Mesenchymal stem cell (in vitro differentiated cells and primary cell): Measurements from ENCODE around the gene SYNE3.
A peak's percentile ranks its signal among the peaks of the same experiment; 100 is the strongest.

Experiments used
- DNase-seq: peaks from one replicate; pipeline ENCODE4 v3.0.0-alpha.2; 2013
- H2AFZ ChIP-seq: one replicate; pipeline ENCODE4 v1.6.1; 2013; ENCODE audit warnings: low read depth, mild to moderate bottlenecking, control low read depth, inconsistent platforms, low read length, moderate library complexity
- H2AK5ac ChIP-seq: 2 replicates; pipeline ENCODE4 v1.6.1; 2013; ENCODE audit warnings: low read length, moderate library complexity, mild to moderate bottlenecking, inconsistent platforms; ENCODE audit not compliant: severe bottlenecking
- H2BK120ac ChIP-seq: one replicate; pipeline ENCODE4 v1.6.1; 2013; ENCODE audit warnings: low read depth, mild to moderate bottlenecking, inconsistent platforms, low read length, moderate library complexity
- H2BK12ac ChIP-seq, 2 experiments: one replicate each; pipeline ENCODE4 v1.6.1; 2013; ENCODE audit warnings: inconsistent platforms in 2 of 2, low read length in 2 of 2, mild to moderate bottlenecking in 2 of 2, moderate library complexity in 2 of 2, control low read depth in 1 of 2
- H2BK15ac ChIP-seq: one replicate; pipeline ENCODE4 v1.6.1; 2013; ENCODE audit warnings: mild to moderate bottlenecking, low read depth, inconsistent platforms; ENCODE audit not compliant: poor library complexity, severe bottlenecking
- H2BK5ac ChIP-seq: 2 replicates; pipeline ENCODE4 v1.6.1; 2013; ENCODE audit warnings: low read depth, mild to moderate bottlenecking, low read length, control low read depth, inconsistent platforms; ENCODE audit not compliant: poor library complexity, severe bottlenecking
- H3K14ac ChIP-seq, 2 experiments: one replicate each; pipeline ENCODE4 v1.6.1; 2013; ENCODE audit warnings: inconsistent platforms in 2 of 2, low read length in 2 of 2, control low read depth in 1 of 2, mild to moderate bottlenecking in 1 of 2, moderate library complexity in 1 of 2
- H3K18ac ChIP-seq, 2 experiments: one replicate each; pipeline ENCODE4 v1.6.1; 2013; ENCODE audit warnings: inconsistent platforms in 2 of 2, low read length in 2 of 2, control low read depth in 1 of 2, low read depth in 1 of 2, mild to moderate bottlenecking in 1 of 2
- H3K23ac ChIP-seq, 2 experiments: one replicate each; pipeline ENCODE4 v1.6.1; 2013; ENCODE audit warnings: inconsistent platforms in 2 of 2, low read length in 2 of 2, mild to moderate bottlenecking in 2 of 2, moderate library complexity in 2 of 2, control low read depth in 1 of 2
- H3K27ac ChIP-seq: 2 replicates; pipeline ENCODE4 v1.5.1; 2013; ENCODE audit warnings: mild to moderate bottlenecking, moderate library complexity, low read length, control low read depth, inconsistent platforms; ENCODE audit not compliant: poor library complexity, severe bottlenecking
- H3K27me3 ChIP-seq, 2 experiments: 2 replicates each; pipeline versions ENCODE4 v1.6.1 to v1.7.0; 2013; ENCODE audit warnings: low read length in 2 of 2, mild to moderate bottlenecking in 2 of 2, moderate library complexity in 2 of 2, control low read depth in 1 of 2, inconsistent platforms in 1 of 2; ENCODE audit not compliant: control insufficient read depth in 1 of 2, insufficient read depth in 1 of 2
- H3K36me3 ChIP-seq, 2 experiments: 2 replicates each; pipeline versions ENCODE4 v1.6.1 to v1.7.0; 2013; ENCODE audit warnings: low read length in 2 of 2, control low read depth in 1 of 2, inconsistent platforms in 1 of 2, low read depth in 1 of 2, mild to moderate bottlenecking in 1 of 2; ENCODE audit not compliant: insufficient read depth in 2 of 2, control insufficient read depth in 1 of 2
- H3K4ac ChIP-seq, 2 experiments: one replicate each; pipeline ENCODE4 v1.6.1; 2013; ENCODE audit warnings: inconsistent platforms in 2 of 2, low read length in 2 of 2, mild to moderate bottlenecking in 2 of 2, moderate library complexity in 2 of 2, control low read depth in 1 of 2, low read depth in 1 of 2
- H3K4me1 ChIP-seq: 2 replicates; pipeline ENCODE4 v1.6.1; 2013; ENCODE audit warnings: low read depth, low read length, control low read depth; ENCODE audit not compliant: control insufficient read depth, insufficient read depth
- H3K4me2 ChIP-seq: 2 replicates; pipeline ENCODE4 v1.6.1; 2013; ENCODE audit warnings: low read length, mild to moderate bottlenecking, inconsistent platforms; ENCODE audit not compliant: poor library complexity, severe bottlenecking
- H3K4me3 ChIP-seq, 2 experiments: 2 replicates each; pipeline versions ENCODE4 v1.5.1 to v1.7.0; 2013; ENCODE audit warnings: low read length in 2 of 2, mild to moderate bottlenecking in 2 of 2, control low read depth in 1 of 2, low read depth in 1 of 2; ENCODE audit not compliant: insufficient read depth in 1 of 2
- H3K79me1 ChIP-seq: replicated peaks from 2 replicates; pipeline ENCODE4 v1.6.1; 2013; ENCODE audit warnings: mild to moderate bottlenecking, control low read depth, low read length, inconsistent platforms; ENCODE audit not compliant: poor library complexity, severe bottlenecking
- H3K9ac ChIP-seq: 2 replicates; pipeline ENCODE4 v1.7.0; 2013; ENCODE audit warnings: mild to moderate bottlenecking, low read length, moderate library complexity
- H3K9me3 ChIP-seq: 2 replicates; pipeline ENCODE4 v1.7.0; 2013; ENCODE audit warnings: mild to moderate bottlenecking, low read length; ENCODE audit not compliant: control insufficient read depth
- H4K8ac ChIP-seq: one replicate; pipeline ENCODE4 v1.6.1; 2013; ENCODE audit warnings: inconsistent platforms, mild to moderate bottlenecking, low read length, moderate library complexity
- H4K91ac ChIP-seq: one replicate; pipeline ENCODE4 v1.6.1; 2013; ENCODE audit warnings: mild to moderate bottlenecking, low read length, inconsistent platforms
- WGBS: methylation state at CpG from one replicate; pipeline ENCODE4 v1.1.7; 2013; ENCODE audit warnings: mixed read lengths; 5-methylcytosine and 5-hydroxymethylcytosine counted together

Gene SYNE3

DNA sequence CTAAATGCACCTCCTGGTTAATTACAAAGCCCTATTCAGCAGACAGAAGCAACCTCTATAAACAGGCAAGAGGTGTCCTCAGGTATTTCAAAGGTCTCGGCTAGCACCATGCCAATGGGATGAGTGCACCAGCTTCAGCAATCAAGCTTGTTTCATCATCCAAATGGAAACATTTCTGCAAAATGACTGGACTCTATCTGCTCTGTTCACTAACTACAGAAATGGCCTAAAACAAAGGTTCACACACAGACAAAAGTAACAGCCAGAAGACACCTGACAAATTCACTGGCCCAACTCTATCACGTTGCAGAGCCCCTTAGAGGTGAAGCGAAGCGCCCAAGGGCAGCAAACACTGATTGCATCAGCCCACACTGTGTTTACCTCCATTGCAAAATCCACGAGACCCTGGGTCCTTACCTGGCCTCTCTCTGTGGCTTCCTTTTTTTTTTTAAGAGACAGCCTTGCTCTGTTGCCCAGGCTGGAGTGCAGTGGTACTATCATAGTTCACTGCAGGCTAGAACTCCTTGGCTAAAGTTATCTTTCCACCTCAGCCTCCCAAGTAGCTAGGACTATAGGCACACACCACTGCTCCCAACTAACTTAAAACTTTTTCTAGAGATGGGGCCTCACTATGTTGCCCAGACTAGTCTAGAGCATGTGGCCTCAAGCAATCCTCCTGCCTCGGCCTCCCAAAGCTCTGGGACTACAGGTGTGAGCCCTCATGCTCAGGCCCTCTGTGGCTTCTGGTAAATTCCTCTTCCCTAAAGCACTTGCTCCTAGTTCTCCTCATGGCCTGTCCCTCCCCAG is 8.5 kb upstream of the SYNE3 start:
- Histone ChIP-seq H2BK120ac (peak overlapping the region; percentile 15), H2AFZ (no peak overlapping the region), H3K9me3 (no peaks in the 10 kb centered on the region), H4K91ac (no peak overlapping the region), H3K79me1 (peaks cover 12% of the 10 kb centered on the region), H3K27me3 (no peaks in the 10 kb centered on the region), H3K23ac (no peak overlapping the region), H3K4me1 (peaks cover 11% of the 10 kb centered on the region), H3K14ac (no peak overlapping the region), H2BK12ac (peak overlapping the region in 1 of 2 experiments; percentile 88), H2AK5ac (peak overlapping the region; percentile 35), H3K4me2 (no peak overlapping the region), H3K9ac (no peak overlapping the region), H3K18ac (peak overlapping the region; percentile 22 to 41), H2BK15ac (no peak overlapping the region), H2BK5ac (no peak overlapping the region), H3K4me3 (no peak overlapping the region), H3K27ac (peak overlapping the region; percentile 30), H3K4ac (peak overlapping the region in 1 of 2 experiments; percentile 53), H4K8ac (no peak overlapping the region), H3K36me3 (no peaks in the 10 kb centered on the region)
- WGBS: 93% methylated on average over 6 of the region's 6 CpGs
- DNase-seq: peak; percentile 50

DNA sequence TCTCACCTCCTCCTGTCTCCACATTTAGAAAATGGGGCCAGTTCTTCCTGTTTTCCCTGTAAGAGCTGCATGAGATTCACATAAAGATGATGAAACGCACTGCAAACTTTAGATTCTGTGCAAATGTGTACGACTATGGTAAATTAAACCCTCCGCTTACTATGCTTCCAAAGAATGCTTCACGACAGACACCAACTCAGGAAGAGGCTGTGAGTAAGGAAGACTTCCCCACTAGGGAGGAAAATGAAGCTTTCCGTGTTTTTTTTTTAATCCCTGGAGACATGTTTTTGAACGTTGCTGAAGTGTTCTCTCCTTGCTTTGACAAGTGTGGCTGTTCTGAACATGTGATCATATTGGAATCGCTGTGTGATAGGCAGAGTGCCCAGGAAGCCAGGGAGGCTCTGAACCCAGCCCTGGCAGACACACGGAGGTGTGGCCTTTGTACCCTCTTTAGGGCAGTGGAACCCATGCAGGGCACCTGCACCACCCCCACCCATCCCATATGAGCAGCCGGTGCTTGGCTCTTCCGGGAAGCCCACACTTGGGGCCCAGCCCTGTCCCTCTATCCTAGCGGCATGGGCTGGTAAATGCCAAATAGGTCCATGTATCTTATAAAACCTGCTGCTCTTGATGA is 7.5 kb upstream of the SYNE3 start:
- DNase-seq: peak; percentile 88
- H2BK120ac ChIP-seq: peak overlapping the region; percentile 86
- peak overlapping the region; percentile 52 for H4K8ac ChIP-seq
- peak overlapping the region; percentile 7 for H2AK5ac ChIP-seq
- H3K4me1 ChIP-seq: peaks cover 11% of the 10 kb centered on the region
- peak overlapping the region; percentile 80 to 87 for H2BK12ac ChIP-seq
- H2BK5ac ChIP-seq: peak overlapping the region; percentile 3
- no peak overlapping the region for H3K23ac ChIP-seq
- H3K4ac ChIP-seq: peak overlapping the region; percentile 77 to 92
- H3K79me1 ChIP-seq: peaks cover 12% of the 10 kb centered on the region
- no peaks in the 10 kb centered on the region for H3K27me3 ChIP-seq
- H2BK15ac ChIP-seq: no peak overlapping the region
- H3K9ac ChIP-seq: peak overlapping the region; percentile 10
- H3K9me3 ChIP-seq: no peaks in the 10 kb centered on the region
- H4K91ac ChIP-seq: peak overlapping the region; percentile 91
- no peak overlapping the region for H3K4me2 ChIP-seq
- WGBS: 38% methylated on average over 8 of the region's 11 CpGs
- H3K36me3 ChIP-seq: no peaks in the 10 kb centered on the region
- peak overlapping the region; percentile 73 to 96 for H3K18ac ChIP-seq
- H2AFZ ChIP-seq: no peak overlapping the region
- peak overlapping the region; percentile 7 for H3K27ac ChIP-seq
- no peak overlapping the region for H3K14ac ChIP-seq
- no peak overlapping the region for H3K4me3 ChIP-seq

DNA sequence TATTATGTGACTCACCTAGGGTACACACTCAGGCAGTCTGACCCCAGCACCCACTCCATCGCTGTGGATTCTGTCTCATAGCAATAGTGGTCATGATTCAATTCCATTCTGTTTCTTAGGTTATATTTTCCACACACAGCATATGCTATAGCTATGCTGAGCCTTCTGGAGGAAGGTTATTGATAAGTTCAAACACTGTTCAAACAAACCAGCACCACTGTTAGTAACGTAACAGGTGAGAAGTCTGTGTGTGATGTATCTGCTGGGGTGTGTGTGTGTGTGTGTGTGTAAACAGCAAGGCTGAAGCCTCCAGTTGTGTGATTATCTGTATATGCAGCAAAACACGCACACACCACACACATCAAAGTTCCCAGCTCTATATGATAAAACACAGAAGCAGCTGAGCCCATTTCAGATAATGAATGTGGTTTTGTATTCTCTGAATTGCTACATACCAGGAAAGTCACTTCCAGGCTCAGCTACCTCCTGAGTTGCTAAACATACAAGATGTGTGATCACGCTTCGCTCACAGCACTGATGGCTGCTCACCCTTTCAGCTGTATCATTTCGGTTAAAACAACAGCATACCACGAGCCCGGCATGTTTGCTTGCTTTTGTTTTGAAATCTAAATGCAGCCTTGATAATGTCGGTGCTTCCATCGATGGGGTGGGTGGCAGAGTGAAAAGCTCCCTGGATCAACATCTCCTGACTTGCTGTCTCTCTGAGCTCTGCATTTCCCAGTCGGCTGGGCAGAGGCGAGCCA is 6.8 kb upstream of the SYNE3 start:
- peak overlapping the region; percentile 7 for H3K27ac ChIP-seq
- H4K91ac ChIP-seq: peak overlapping the region; percentile 23
- no peak overlapping the region for H2AK5ac ChIP-seq
- H2BK15ac ChIP-seq: no peak overlapping the region
- H3K4me2 ChIP-seq: no peak overlapping the region
- peak overlapping the region in 1 of 2 experiments; percentile 77 for H3K4ac ChIP-seq
- peaks cover 11% of the 10 kb centered on the region for H3K4me1 ChIP-seq
- H3K9ac ChIP-seq: peak overlapping the region; percentile 10
- no peak overlapping the region for H2BK5ac ChIP-seq
- peak overlapping the region; percentile 10 for H2AFZ ChIP-seq
- DNase-seq: peak; percentile 82
- H3K27me3 ChIP-seq: no peaks in the 10 kb centered on the region
- H2BK120ac ChIP-seq: peak overlapping the region; percentile 11
- peak overlapping the region; percentile 20 to 37 for H2BK12ac ChIP-seq
- no peak overlapping the region for H3K23ac ChIP-seq
- H3K79me1 ChIP-seq: peaks cover 12% of the 10 kb centered on the region
- no peak overlapping the region for H3K4me3 ChIP-seq
- peak overlapping the region; percentile 25 to 73 for H3K18ac ChIP-seq
- no peak overlapping the region for H3K14ac ChIP-seq
- peak overlapping the region; percentile 16 for H4K8ac ChIP-seq
- WGBS: 71% methylated on average over 9 of the region's 12 CpGs
- H3K9me3 ChIP-seq: no peaks in the 10 kb centered on the region
- no peaks in the 10 kb centered on the region for H3K36me3 ChIP-seq

DNA sequence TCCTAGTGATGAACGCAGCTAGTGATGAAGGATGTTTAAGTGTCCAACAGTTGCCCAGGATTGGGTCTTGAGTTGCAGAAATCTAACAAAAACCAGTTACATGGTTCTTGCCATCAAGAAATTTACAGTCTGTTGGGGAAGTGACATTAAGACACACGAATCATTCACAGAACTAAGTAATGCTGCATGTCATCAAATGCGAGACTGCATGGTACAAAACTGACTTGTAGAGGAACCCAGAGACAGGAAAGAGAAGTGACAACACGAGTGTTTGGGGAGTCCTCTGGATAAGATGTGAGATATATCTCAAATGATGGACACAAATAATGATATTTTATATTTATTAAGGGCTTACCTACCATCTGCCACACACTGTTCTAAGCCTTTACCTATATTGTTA is 6.1 kb upstream of the SYNE3 start:
- Histone ChIP-seq H2BK5ac (no peak overlapping the region), H2BK15ac (no peak overlapping the region), H3K23ac (no peak overlapping the region), H3K4me2 (no peak overlapping the region), H3K27ac (no peak overlapping the region), H3K9ac (no peak overlapping the region), H3K4me3 (no peak overlapping the region), H3K36me3 (no peaks in the 10 kb centered on the region), H3K4me1 (peaks cover 11% of the 10 kb centered on the region), H3K4ac (no peak overlapping the region), H2BK120ac (no peak overlapping the region), H3K79me1 (peaks cover 10% of the 10 kb centered on the region), H3K14ac (no peak overlapping the region), H2AK5ac (no peak overlapping the region), H3K9me3 (no peaks in the 10 kb centered on the region), H2AFZ (no peak overlapping the region), H4K8ac (no peak overlapping the region), H3K27me3 (no peaks in the 10 kb centered on the region), H4K91ac (no peak overlapping the region), H2BK12ac (peak overlapping the region in 1 of 2 experiments; percentile 81), H3K18ac (no peak overlapping the region)
- no peak for DNase-seq
- whole genome bisulfite sequencing: 100% methylated on average over 3 of the region's 4 CpGs
